ENCODE measurements around the gene NMD3.

- TF ChIP-seq CTCF (IDR thresholded peaks at IDR 0.05; ENCODE audit: borderline replicate concordance, extremely low read depth, low read length, poor library complexity, severe bottlenecking) (no peak), EZH2 (IDR thresholded peaks at IDR 0.05; ENCODE audit: borderline replicate concordance, low read depth, low read length, severe bottlenecking) (no peak)
Observed at GRCh38 chr3:161265916-161266571, 44.9 kb downstream of the NMD3 start.

Measured in DND-41 (cell line).